Thyroid gland (tissue), 4 donors: ENCODE measurements around the gene KLF12. TPM values are rescaled to one million over a fixed set of nuclear protein-coding genes. Genes with fewer than 3 reads are reported as not detected.

ENCODE experiments used
- DNase-seq, 2 donors: peaks; one replicate each; pipeline ENCODE4 v3.0.0-alpha.2; 2019
- H3K27ac ChIP-seq, 3 donors: fragments of 200-600 bp; sonication (generic); 1 replicate in 2 of 3; 2 replicates in 1 of 3; pipeline ENCODE4 v1.5.1; 2016 to 2019; ENCODE audit warnings: mild to moderate bottlenecking in 1 of 3, moderate library complexity in 1 of 3
- H3K27me3 ChIP-seq: fragments of 200-600 bp; sonication (generic); one replicate; pipeline ENCODE4 v1.5.1; 2019
- H3K36me3 ChIP-seq, 2 donors: fragments of 200-600 bp; sonication (generic); one replicate each; pipeline ENCODE4 v1.5.1; 2016 to 2019
- H3K4me1 ChIP-seq, 2 donors: fragments of 200-600 bp; sonication (generic); one replicate each; pipeline ENCODE4 v1.5.1; 2017 to 2019
- H3K4me3 ChIP-seq, 3 donors: fragments of 200-600 bp; sonication (generic); replicated peaks in 1 of 3; 1 replicate in 2 of 3; 2 replicates in 1 of 3; pipeline ENCODE4 v1.5.1; 2016; ENCODE audit warnings: mild to moderate bottlenecking in 1 of 3
- H3K9me3 ChIP-seq: fragments of 200-600 bp; sonication (generic); one replicate; pipeline ENCODE4 v1.5.1; 2017
- CTCF ChIP-seq, 6 experiments: fragments of 200-600 bp in 3 of 6; fragments of 450-650 bp in 3 of 6; sonication (generic) in 3 of 6; IDR thresholded peaks; one replicate each; pipeline ENCODE4 v1.5.1; 2016 to 2019; ENCODE audit warnings: antibody characterized with exemption in 6 of 6, mild to moderate bottlenecking in 2 of 6, inconsistent platforms in 1 of 6, moderate library complexity in 1 of 6
- POLR2A ChIP-seq, 2 donors: fragments of 450-650 bp; IDR thresholded peaks; one replicate each; pipeline ENCODE4 v1.6.1; 2017; ENCODE audit warnings: antibody characterized with exemption in 2 of 2, mild to moderate bottlenecking in 2 of 2, moderate library complexity in 1 of 2
- WGBS, 2 donors: methylation state at CpG; one replicate each; pipeline ENCODE4 v1.1.5; 2017; 5-methylcytosine and 5-hydroxymethylcytosine counted together
- intact Hi-C: fragments of 100-400 bp; cut with DNase I; formaldehyde crosslinking; loops from one replicate; pipeline ENCODE4 v1.15.1; 2023
- total RNA-seq, 4 donors: library from RNA; depleted of rRNA; stranded (reverse); fragments of >200 nt; gene quantifications; one replicate each; pipeline ENCODE4 v1.2.3, GENCODE V29; 2016

Gene KLF12
- total RNA-seq, 4 donors from 2014 or later: 3.2 to 6.1 (median 5.3) TPM

DNA sequence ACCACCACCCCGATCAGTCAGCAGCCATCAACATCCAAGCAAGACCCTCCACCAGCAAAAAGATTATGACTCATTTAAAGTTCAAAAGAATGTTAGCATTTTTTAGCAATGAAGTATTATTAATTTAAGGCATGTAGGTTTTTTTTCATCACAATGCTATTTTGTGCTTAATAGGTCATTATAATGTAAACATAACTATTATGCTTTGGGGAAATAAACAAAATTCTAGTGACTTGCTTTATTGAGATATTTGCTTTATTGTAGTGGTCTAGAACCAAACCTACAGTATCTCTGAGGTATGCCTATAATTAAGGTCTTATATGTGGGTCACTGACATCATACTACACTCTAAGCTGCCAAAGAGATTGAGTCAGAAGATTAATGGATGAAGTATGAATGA, 20.0 kb downstream of the KLF12 start:
- H3K9me3 ChIP-seq: no peaks in the 10 kb centered on the region
- no peak for TF ChIP-seq CTCF (IDR thresholded peaks at IDR 0.05)
- no peak for TF ChIP-seq POLR2A (IDR thresholded peaks at IDR 0.05)
- H3K36me3 ChIP-seq: no peaks in the 10 kb centered on the region
- no peak for DNase-seq
- no peaks in the 10 kb centered on the region for H3K4me1 ChIP-seq
- intact Hi-C loops: no loop called here
- no peaks in the 10 kb centered on the region for H3K27me3 ChIP-seq
- no peak overlapping the region for H3K27ac ChIP-seq
- WGBS, 2 donors: 100% methylated on average over 1 of the region's 1 CpG
- H3K4me3 ChIP-seq: no peak overlapping the region

GRCh38 chr13:74111901-74112824, 22.0 kb downstream of the KLF12 start:
- intact Hi-C loops: no loop called here
- Histone ChIP-seq H3K27ac (no peak overlapping the region), H3K4me1 (no peaks in the 10 kb centered on the region)

GRCh38 chr13:74111399-74111798, 22.8 kb downstream of the KLF12 start:
- Histone ChIP-seq H3K27me3 (no peaks in the 10 kb centered on the region), H3K4me3 (no peak overlapping the region), H3K27ac (no peak overlapping the region), H3K36me3 (no peaks in the 10 kb centered on the region), H3K9me3 (no peaks in the 10 kb centered on the region), H3K4me1 (no peaks in the 10 kb centered on the region)
- intact Hi-C loops: no loop called here
- DNase-seq: no peak
- TF ChIP-seq POLR2A (IDR thresholded peaks at IDR 0.05) (no peak), CTCF (IDR thresholded peaks at IDR 0.05) (no peak)

More at GRCh38 chr13:74111901-74112824, 22.0 kb downstream of the KLF12 start:
- H3K9me3 ChIP-seq: no peaks in the 10 kb centered on the region
- H3K27me3 ChIP-seq: no peaks in the 10 kb centered on the region
- 71 to 74% methylated on average over 5 of the region's 5 CpGs for WGBS, 2 donors
- H3K4me3 ChIP-seq: no peak overlapping the region
- TF ChIP-seq CTCF (IDR thresholded peaks at IDR 0.05) (no peak), POLR2A (IDR thresholded peaks at IDR 0.05) (no peak)
- no peak for DNase-seq
- H3K36me3 ChIP-seq: no peaks in the 10 kb centered on the region

- Histone ChIP-seq H3K36me3 (no peaks in the 10 kb centered on the region), H3K27me3 (no peaks in the 10 kb centered on the region), H3K9me3 (no peaks in the 10 kb centered on the region), H3K27ac (no peak overlapping the region), H3K4me3 (no peak overlapping the region), H3K4me1 (no peaks in the 10 kb centered on the region)
- 72 to 74% methylated on average over 4 of the region's 4 CpGs for WGBS, 2 donors
- TF ChIP-seq CTCF (IDR thresholded peaks at IDR 0.05) (no peak), POLR2A (IDR thresholded peaks at IDR 0.05) (no peak)
- no peak for DNase-seq
- intact Hi-C loops: no loop called here
These were observed 24.2 kb downstream of the KLF12 start for GRCh38 chr13:74110053-74110452.

- H3K36me3 ChIP-seq: no peaks in the 10 kb centered on the region
- H3K4me1 ChIP-seq: no peaks in the 10 kb centered on the region
- DNase-seq: no peak
- TF ChIP-seq POLR2A (IDR thresholded peaks at IDR 0.05) (no peak), CTCF (IDR thresholded peaks at IDR 0.05) (no peak)
- no peak overlapping the region for H3K4me3 ChIP-seq
- H3K27ac ChIP-seq: no peak overlapping the region
- no peaks in the 10 kb centered on the region for H3K9me3 ChIP-seq
- intact Hi-C loops: no loop called here
- no peaks in the 10 kb centered on the region for H3K27me3 ChIP-seq
- WGBS, 2 donors: 97 to 98% methylated on average over 3 of the region's 3 CpGs
These were observed 26.6 kb downstream of the KLF12 start for GRCh38 chr13:74107598-74107997.
